Body of pancreas (tissue), 4 donors: ENCODE data around the gene DNAJB12. TPM values are rescaled to one million over a fixed set of nuclear protein-coding genes. Genes with fewer than 3 reads are reported as not detected.

Experiments
- ATAC-seq: fragments of 150-250 bp; one replicate; pipeline ENCODE4 v1.9.1; 2016
- DNase-seq, 4 donors: peaks; one replicate each; pipeline ENCODE4 v3.0.0-alpha.2; 2019
- H3K27ac ChIP-seq, 4 donors: fragments of 200-600 bp; sonication (generic); 1 replicate in 3 of 4; 2 replicates in 1 of 4; pipeline versions ENCODE4 v1.5.1 to v1.6.1; 2016 to 2019; ENCODE audit warnings: mild to moderate bottlenecking in 1 of 4, mixed read lengths in 1 of 4, moderate library complexity in 1 of 4
- H3K27me3 ChIP-seq, 2 donors: fragments of 200-600 bp; sonication (generic); one replicate each; pipeline ENCODE4 v1.6.0; 2016; ENCODE audit warnings: mild to moderate bottlenecking in 1 of 2
- H3K36me3 ChIP-seq, 2 donors: fragments of 200-600 bp; sonication (generic); replicated peaks in 1 of 2; 2 replicates each; pipeline ENCODE4 v1.5.1; 2016; ENCODE audit warnings: low read depth in 2 of 2; ENCODE audit not compliant: insufficient read depth in 1 of 2
- H3K4me1 ChIP-seq: fragments of 200-600 bp; sonication (generic); one replicate; pipeline ENCODE4 v1.6.0; 2016
- H3K4me3 ChIP-seq, 2 donors: fragments of 200-600 bp; sonication (generic); 1 replicate in 1 of 2; 2 replicates in 1 of 2; pipeline ENCODE4 v1.5.1; 2016 to 2019
- H3K9me3 ChIP-seq, 3 donors: fragments of 200-600 bp; sonication (generic); 1 replicate in 2 of 3; 2 replicates in 1 of 3; pipeline ENCODE4 v1.5.1; 2016
- POLR2A ChIP-seq, 3 donors: fragments of 450-650 bp; IDR thresholded peaks; one replicate each; pipeline ENCODE4 v1.6.1; 2016; ENCODE audit warnings: antibody characterized with exemption in 3 of 3, mild to moderate bottlenecking in 2 of 3
- WGBS, 2 donors: methylation state at CpG; one replicate each; pipeline ENCODE4 v1.1.5; 2017; 5-methylcytosine and 5-hydroxymethylcytosine counted together
- intact Hi-C: fragments of 100-400 bp; cut with DNase I; formaldehyde crosslinking; loops from one replicate; pipeline ENCODE4 v1.15.1; 2023
- total RNA-seq, 2 donors: library from RNA; depleted of rRNA; stranded (reverse); fragments of >200 nt; gene quantifications; one replicate each; pipeline ENCODE4 v1.1.0, GENCODE V29; 2016
- TF ChIP-seq, protein P1 (sequence below), 7 experiments: fragments of 450-650 bp in 4 of 7; fragments of 200-600 bp in 3 of 7; sonication (generic) in 3 of 7; IDR thresholded peaks; one replicate each; pipeline ENCODE4 v1.5.1; 2016 to 2019; ENCODE audit warnings: antibody characterized with exemption in 7 of 7

Gene DNAJB12
- total RNA-seq, 2 donors from 2014 or later, result 19.2 to 24.1 TPM

DNA sequence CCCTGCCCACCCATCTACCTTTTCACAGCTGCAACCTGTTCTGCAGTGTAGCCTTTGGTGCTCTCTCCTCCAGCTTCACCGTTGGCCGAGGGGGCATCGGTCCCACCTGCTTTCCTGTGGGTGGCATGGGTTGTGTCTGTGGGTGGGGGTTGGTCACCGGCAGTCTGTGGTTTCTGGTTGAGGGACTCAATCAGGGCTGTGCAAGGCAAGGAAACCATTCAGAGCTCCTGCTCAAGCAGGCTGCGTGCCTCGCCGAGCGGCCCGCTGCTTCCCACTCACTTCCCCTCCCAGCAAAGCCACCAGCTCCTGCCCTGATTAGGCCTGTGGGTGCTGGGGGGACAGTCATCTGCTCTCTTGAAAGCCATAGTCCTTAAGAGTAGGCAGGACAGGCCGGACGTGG is 9.8 kb downstream of the DNAJB12 start:
- H3K9me3 ChIP-seq, result no peaks in the 10 kb centered on the region
- H3K27me3 ChIP-seq, result no peaks in the 10 kb centered on the region
- 71 to 78% methylated on average over 7 to 11 of the region's 11 CpGs for WGBS, 2 donors
- H3K4me1 ChIP-seq, result peaks cover 5% of the 10 kb centered on the region
- no peak for ATAC-seq
- TF ChIP-seq, protein P1, sequence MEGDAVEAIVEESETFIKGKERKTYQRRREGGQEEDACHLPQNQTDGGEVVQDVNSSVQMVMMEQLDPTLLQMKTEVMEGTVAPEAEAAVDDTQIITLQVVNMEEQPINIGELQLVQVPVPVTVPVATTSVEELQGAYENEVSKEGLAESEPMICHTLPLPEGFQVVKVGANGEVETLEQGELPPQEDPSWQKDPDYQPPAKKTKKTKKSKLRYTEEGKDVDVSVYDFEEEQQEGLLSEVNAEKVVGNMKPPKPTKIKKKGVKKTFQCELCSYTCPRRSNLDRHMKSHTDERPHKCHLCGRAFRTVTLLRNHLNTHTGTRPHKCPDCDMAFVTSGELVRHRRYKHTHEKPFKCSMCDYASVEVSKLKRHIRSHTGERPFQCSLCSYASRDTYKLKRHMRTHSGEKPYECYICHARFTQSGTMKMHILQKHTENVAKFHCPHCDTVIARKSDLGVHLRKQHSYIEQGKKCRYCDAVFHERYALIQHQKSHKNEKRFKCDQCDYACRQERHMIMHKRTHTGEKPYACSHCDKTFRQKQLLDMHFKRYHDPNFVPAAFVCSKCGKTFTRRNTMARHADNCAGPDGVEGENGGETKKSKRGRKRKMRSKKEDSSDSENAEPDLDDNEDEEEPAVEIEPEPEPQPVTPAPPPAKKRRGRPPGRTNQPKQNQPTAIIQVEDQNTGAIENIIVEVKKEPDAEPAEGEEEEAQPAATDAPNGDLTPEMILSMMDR (IDR thresholded peaks at IDR 0.05), result no peak
- TF ChIP-seq POLR2A (IDR thresholded peaks at IDR 0.05), result no peak
- intact Hi-C loops, result loop anchor here (10.0 kb wide), 2 partner anchors 210 to 300 kb away; no protein-coding TSS in a partner anchor
- no peak overlapping the region for H3K4me3 ChIP-seq
- DNase-seq, result no peak
- H3K27ac ChIP-seq, result no peak overlapping the region
- H3K36me3 ChIP-seq, result peaks cover 0 to 4% of the 10 kb centered on the region in 2 donors

DNA sequence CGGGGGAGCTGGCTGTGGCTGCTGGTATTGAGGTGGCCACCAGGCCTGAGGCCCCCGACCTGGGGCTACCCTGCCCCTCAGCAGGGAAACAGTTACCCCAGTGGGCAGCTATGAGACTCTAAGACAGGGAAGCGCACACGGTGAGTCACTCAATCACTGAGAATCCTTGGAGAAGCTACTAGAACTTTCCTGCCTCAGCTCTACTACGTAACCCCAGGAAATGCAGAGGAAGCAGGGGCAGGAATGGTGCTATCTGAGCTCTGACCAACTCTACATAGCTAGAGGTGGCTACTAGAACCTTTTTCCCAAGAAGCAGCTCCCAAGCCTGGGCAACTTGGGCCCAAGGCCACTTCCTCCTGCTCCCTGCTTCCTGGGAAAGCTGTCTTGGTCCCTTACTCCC is 11.8 kb downstream of the DNAJB12 start:
- DNase-seq (no peak), ATAC-seq (no peak)
- peaks cover 0 to 4% of the 10 kb centered on the region in 2 donors for H3K36me3 ChIP-seq
- WGBS, 2 donors, result 83 to 92% methylated on average over 4 to 5 of the region's 5 CpGs
- H3K9me3 ChIP-seq, result no peaks in the 10 kb centered on the region
- H3K4me1 ChIP-seq, result peaks cover 5% of the 10 kb centered on the region
- H3K4me3 ChIP-seq, result no peak overlapping the region
- no peak for TF ChIP-seq POLR2A (IDR thresholded peaks at IDR 0.05)
- TF ChIP-seq, protein P1 (IDR thresholded peaks at IDR 0.05), result no peak
- intact Hi-C loops, result loop anchor here (10.0 kb wide), 2 partner anchors 208 to 298 kb away; no protein-coding TSS in a partner anchor
- no peak overlapping the region for H3K27ac ChIP-seq
- H3K27me3 ChIP-seq, result no peaks in the 10 kb centered on the region

DNA sequence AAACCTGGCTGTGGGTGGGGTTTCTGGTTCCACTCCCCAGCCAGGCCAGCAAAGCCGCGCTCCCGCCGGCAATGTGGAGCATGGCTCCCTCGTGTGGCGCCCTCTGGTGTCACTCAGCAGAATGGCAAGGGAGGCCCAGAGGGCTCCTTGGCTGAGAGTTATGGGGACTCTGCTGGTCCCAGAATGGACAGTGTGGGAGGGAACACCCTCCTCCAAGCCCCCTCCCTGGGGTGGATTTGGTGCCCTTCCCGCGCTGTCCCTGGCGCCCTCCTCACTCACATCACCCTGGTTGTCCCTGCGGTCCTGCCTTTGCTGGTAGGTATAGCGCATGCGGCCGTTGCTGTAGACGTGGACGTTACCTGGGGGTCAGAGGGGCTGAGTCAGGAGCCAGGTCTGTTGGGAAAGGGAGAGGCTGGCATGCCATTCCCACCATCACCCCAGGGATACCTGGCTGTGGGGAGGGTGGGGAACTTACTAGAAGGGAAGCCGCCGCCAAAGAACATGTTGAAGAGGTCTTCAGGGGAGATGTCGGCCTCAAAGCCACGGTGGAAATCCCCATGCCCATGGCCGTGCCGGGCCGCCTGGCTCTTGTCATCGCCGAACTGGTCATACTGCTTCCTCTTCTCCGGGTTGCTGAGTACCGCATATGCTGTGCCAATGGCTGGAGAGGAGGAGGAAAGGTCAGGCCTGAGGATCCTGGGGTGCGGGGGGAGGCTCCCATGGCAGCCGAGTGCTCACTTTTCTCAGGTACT is 14.0 kb downstream of the DNAJB12 start:
- H3K27ac ChIP-seq, result no peak overlapping the region
- DNase-seq, result peak; percentile 64 to 77 (median 72)
- peak; percentile 16 for ATAC-seq
- peaks cover 24% of the 10 kb centered on the region for H3K4me1 ChIP-seq
- no peaks in the 10 kb centered on the region for H3K27me3 ChIP-seq
- H3K9me3 ChIP-seq, result no peaks in the 10 kb centered on the region
- H3K4me3 ChIP-seq, result no peak overlapping the region
- TF ChIP-seq POLR2A (IDR thresholded peaks at IDR 0.05), result no peak
- TF ChIP-seq, protein P1 (IDR thresholded peaks at IDR 0.05), result peak; percentile 86 to 97 (median 92)
- peaks cover 0 to 4% of the 10 kb centered on the region in 2 donors for H3K36me3 ChIP-seq
- intact Hi-C loops, result loop anchor here (10.0 kb wide), 2 partner anchors 206 to 296 kb away; no protein-coding TSS in a partner anchor
- WGBS, 2 donors, result 60 to 72% methylated on average over 17 to 28 of the region's 28 CpGs

DNA sequence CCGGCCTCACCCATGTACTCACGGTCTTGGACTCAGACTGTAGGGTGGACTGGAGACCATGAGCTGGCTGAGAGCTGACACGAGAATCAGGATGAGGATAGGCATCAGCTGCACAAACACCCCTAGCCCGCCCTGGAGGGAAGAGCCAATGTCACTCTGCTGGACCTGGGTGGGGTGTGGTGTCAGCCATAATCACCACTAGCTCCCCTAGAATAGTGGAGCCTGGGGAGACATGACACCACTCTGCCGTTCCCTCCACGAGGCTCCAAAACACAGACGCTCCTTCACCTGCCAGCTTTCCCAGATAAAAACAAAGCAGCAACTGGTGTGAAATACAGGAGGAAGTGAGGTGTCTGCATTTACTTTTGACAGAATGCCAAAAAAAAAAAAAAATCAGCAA is 16.5 kb downstream of the DNAJB12 start:
- no peak for DNase-seq
- no peak for ATAC-seq
- intact Hi-C loops, result loop anchor here (5.0 kb wide), 1 partner anchor 441 kb away; no protein-coding TSS in a partner anchor
- Histone ChIP-seq H3K4me3 (no peak overlapping the region), H3K9me3 (no peaks in the 10 kb centered on the region), H3K27me3 (no peaks in the 10 kb centered on the region), H3K27ac (peak overlapping the region in 1 of 4 donors; percentile 40), H3K4me1 (peaks cover 49% of the 10 kb centered on the region), H3K36me3 (no peaks in the 10 kb centered on the region)
- 73% methylated on average over 7 of the region's 7 CpGs for WGBS, 2 donors
- TF ChIP-seq POLR2A (IDR thresholded peaks at IDR 0.05), result no peak
- TF ChIP-seq, protein P1 (IDR thresholded peaks at IDR 0.05), result no peak
